Activated CD8-positive, alpha-beta memory T cell treated with anti-CD3 and anti-CD28 coated beads, Interleukin-2, amount 50 U/mL, for 24 hours (primary cell): ENCODE results near the gene RASA3.
"Not testable (repeated sequence)": the region's sequence is repeated elsewhere in the genome, so short reads cannot be mapped to it uniquely, and the experiment has no call there.

ENCODE experiments used
- DNase-seq: peaks from one replicate; pipeline ENCODE4 v3.0.0-alpha.2; 2020; ENCODE audit errors: extremely low read depth

RASA3 gene

DNA sequence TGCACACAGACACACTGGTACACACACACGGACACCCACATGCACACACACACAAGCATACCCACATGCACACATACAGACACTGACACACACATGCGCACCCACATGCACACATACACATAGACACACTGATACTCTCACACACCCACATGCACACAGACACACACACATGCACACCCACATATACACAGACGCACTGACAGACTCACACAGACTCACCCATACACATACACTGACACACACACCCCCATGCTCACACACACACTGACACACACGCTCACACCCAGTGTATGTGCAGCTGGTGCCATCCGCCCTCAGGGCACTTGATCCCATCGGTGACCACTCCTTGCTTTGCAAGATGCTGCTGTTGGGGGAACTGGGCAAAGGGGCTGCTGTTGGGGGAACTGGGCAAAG is 9.7 kb upstream of the RASA3 start:
- no peak for DNase-seq

DNA sequence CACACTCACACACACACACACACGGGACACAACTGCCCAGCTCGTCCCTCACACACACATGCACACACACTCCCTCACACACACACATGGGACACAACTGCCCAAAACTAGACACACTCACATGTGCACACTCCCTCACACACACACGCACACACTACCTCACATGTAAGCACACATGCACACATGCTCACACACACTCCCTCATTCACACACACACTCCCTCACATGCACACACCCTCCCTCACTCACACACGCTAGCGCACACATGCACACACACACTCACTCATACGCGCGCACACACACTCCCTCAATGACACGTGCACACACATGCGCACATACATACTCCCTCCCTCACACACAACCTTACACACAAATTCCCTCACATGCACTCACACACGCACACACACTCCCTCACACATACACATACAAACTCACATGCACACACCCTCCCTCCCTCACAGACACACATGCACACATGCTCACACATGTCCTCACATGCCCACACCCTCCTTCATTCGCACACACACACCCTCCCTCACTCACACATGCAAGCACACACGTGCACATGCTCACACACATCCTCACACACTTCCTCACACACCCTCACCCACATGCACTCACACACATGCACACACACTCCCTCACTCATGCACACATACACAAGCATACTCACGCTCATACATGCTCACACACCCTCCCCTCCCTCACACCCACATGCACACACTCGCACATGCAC is 9.0 kb upstream of the RASA3 start:
- no peak for DNase-seq

DNA sequence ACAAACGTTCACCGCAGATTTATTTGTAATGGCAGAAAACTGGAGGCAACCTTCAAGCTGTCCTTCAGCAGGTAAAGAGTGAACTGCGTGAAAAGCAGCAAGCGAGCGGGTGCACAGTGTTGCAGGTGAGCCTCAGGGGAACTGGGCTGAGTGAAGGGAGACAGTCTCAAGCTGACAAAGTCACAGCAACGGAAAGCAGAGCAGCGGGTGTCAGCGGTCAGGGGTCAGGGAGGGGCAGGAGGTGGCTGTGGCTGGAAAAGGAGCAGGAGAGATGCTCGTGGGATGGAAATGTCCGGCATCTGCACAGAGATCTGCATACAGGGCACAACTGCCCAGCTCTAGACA is 8.5 kb upstream of the RASA3 start:
- DNase-seq: no peak

DNA sequence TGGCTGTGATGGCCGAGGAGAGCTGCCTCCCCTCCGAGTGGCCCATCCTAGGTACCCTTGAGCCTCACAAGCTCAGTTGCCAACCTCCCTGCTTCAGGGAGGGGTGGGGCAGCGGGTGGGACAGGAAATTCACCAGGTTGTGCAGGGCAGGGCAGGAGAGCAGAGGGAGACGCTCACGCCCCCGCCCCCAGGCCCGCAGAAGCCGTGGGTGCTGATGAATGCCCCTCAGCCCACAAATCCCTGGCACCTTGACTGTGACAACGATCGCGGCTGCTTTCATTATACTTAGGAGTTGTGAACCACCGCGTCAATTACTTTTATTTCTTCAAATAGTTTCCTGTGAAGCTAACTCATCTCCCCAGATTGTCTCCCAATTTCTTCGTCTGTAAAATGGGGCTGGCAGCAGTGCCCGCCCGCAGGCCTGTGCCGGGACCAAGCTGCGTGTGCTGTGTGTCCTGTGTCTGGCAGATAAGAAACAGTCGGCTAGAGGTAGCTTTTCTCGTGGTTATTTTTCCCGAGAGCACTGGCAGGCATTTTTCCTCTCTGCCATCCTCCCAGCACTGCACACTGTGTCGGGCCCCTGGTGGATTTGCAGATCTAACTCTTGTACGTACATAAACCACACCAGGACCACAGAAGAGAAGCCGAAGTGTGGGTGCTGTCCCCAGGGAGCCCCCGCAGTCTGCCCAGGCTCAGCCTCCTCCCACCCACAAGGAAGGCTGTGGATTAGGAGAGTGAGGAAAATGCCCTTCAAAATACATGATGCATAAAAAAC is 7.9 kb upstream of the RASA3 start:
- DNase-seq: no peak

DNA sequence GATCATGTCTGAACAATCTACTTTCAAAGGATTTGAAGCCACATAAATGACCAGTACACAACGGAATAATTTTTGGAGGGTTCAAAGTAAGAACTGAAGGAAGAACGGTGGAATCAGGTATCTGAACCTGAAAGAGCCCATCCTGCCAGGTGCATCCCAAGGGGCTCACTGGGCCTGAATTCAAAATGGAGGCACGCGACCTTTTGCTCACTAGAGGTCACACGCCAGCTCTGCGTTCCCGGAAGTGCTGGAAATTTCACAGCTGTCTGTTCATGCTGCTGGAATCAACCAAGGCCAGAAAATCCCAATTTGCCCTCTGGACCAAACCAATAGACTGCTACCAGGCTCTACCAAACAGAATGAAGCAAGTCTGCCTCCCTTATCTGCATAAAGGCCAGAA is 4.2 kb upstream of the RASA3 start:
- no peak for DNase-seq

DNA sequence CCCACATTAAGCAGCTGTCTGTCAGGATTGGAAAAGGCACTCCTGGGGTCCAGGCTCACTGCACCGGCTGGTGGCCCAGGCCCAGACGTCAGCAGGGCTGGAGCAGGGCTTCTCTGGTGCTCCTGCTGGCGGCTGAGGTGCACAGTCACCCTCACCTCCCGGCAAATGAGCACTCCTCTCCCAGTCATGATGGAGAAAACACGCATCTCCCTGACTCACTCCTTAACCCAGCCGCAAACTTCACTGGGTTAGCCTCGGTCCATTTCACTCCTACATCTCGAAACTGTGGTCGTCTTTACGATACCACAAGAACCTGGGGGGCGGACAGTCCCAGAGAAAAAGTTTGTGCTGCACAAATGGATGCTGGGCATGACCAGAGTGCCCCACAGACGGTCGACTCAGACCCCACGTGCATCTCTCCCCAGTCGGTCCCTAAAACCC is 3.3 kb upstream of the RASA3 start:
- no peak for DNase-seq

DNA sequence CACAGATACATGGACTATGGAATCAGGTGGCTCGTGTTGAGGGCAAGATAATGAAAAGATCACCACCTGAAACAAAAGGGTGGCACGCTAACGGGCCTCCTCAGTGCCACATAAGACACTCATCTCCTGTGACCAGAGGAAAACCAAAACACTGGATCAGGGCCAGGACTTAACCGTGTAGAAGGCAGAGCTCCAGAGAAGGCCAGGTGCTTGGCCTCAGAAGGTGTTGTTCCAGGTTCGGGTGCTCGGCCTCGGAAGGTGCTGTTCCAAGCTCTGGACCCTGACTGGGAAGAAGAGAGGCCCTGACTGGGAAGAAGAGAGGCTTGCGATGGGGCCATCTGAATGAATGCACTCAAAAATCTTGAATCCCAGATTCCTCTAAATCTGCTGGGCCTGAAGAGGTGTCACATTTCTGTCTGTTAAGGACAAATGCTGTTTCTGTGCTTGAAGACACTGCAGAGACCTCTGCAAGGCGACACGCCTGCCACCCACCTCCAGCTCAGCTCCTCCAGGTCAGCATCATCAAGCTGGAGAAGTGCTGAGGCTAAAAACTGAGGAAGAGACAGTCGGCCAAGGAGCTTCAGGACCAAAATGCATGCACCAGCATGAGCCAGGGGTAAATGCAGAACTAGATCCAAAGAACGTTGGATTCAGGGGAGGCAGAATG is 2.7 kb upstream of the RASA3 start:
- no peak for DNase-seq

DNA sequence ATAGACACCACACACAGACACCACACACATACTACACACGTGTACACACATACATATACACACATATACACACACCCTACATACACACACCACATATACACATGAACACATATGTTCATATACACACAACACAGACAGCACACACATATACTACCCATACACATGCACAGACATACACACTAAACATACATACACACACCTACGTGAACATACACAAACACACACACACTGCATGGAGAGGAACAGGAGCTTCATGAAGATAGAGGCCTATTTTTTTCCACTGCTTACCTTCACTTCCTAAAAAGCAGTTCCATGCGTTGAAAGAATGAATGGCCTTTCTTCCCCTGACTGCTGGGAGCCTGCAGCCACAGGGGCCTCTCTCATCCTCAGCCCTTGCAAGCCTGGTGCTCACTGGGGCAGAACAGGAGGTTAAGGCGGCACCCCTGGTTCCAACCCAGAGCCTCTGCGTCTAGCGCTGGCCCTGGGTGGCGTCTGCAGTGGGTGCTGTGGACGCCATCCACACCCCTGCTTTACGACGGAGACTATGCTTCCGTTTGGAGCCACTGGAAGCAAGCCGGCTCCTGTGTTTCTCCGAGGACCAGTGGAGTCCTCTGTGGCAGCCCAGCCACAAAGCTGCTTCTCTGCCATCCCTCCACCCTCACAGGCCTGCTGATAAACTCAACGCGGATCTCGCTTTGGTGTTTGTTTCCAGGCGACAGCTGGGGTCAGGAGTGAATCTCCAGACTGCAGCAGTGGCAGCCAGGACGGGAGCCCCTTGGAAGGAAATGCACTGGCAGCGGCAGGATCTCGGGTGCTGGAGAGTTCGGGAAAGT is 1.9 kb upstream of the RASA3 start:
- DNase-seq: no peak

DNA sequence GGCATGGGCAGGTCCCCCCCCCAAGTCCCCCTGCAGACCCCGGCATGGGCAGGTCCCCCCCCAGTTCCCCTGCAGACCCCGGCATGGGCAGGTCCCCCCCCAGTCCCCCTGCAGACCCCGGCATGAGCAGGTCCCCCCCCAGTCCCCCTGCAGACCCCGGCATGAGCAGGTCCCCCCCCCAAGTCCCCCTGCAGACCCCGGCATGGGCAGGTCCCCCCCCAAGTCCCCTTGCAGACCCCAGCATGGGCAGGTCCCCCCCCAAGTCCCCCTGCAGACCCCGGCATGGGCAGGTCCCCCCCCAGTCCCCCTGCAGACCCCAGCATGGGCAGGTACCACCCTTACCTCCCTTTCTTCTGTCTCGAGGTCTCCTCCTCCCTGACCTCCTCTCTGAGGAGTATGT is 1.1 kb upstream of the RASA3 start:
- not testable (repeated sequence) for DNase-seq

DNA sequence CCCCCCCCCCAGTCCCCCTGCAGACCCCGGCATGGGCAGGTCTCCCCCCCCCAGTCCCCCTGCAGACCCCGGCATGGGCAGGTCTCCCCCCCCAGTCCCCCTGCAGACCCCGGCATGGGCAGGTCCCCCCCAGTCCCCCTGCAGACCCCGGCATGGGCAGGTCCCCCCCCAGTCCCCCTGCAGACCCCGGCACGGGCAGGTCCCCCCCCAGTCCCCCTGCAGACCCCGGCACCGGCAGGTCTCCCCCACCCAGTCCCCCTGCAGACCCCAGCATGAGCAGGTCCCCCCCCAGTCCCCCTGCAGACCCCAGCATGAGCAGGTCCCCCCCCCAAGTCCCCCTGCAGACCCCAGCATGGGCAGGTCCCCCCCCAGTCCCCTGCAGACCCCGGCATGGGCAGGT is 703 bp upstream of the RASA3 start:
- not testable (repeated sequence) for DNase-seq

DNA sequence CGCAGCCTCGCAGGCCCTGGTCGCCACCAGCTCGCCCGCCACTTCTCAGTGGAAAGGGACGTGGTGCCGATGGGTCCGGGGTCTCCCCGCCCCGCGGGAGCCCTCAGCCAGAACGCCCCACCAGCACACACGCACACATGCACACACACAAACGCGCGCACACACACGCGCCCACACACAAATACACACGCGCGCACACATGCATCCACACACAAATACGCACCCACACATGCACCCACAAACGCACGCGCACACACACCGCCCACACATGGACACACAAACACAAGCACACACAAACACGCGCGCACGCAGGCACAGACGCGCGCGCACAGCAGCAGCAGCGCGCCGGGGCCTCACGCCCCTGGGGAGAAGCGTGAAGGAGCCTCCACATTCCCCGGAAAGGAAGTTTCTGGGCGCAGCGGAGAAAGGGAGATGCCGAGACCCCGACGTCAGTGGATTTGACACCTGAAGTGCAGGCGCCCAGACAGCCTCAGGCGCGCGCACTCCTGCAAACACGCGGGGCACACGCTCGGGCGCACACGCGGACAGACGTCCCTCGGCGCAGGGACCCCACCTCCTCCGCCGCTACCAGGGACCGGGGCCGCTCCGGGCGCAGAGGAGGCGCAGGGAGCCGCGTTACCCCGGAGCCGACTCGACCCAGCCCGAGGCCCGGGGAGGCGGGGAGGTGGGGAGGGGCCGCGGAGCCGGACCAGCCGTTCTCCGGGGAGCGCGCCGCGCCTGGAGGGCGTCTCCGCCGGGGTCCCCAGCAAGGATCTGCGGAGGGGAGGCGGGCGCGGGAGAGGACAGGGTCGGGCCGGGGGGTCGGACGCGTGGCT is 622 bp downstream of the RASA3 start:
- DNase-seq: no peak

DNA sequence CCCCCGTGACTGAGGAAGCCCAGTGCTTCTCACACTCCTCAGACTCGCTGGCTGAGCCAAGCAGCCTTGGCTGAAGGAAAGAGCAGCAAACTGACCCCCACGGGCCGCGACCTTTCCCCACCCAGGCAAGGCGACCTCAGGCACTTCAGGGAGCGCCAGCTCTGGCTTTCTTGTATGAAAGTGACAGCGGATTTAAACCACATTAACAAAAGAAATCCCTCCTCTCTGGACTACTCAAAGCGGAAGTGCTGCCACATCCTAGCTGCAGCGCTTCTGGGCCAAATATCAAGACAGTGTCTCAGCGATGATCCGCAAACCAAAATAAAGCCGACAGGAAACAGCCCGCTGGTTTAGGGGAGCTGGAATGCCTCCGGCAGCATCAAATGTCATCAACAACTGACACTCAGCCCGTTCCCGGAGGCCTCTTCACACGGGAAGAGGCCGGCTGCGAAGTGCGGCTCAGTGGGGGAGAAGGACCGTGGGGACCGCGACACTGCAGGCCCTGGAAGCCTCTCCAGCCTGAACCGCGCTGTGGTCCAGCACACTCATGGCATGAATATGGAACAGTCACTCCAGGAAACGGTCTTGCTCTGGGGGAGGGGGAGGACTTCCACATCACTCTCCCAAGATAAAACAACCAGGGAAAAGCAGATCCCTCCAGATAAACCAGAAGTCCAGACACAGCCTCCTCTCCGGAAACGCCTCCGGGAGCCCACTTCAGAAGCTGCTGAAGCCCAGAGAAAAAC is 1.4 kb downstream of the RASA3 start:
- DNase-seq: no peak

DNA sequence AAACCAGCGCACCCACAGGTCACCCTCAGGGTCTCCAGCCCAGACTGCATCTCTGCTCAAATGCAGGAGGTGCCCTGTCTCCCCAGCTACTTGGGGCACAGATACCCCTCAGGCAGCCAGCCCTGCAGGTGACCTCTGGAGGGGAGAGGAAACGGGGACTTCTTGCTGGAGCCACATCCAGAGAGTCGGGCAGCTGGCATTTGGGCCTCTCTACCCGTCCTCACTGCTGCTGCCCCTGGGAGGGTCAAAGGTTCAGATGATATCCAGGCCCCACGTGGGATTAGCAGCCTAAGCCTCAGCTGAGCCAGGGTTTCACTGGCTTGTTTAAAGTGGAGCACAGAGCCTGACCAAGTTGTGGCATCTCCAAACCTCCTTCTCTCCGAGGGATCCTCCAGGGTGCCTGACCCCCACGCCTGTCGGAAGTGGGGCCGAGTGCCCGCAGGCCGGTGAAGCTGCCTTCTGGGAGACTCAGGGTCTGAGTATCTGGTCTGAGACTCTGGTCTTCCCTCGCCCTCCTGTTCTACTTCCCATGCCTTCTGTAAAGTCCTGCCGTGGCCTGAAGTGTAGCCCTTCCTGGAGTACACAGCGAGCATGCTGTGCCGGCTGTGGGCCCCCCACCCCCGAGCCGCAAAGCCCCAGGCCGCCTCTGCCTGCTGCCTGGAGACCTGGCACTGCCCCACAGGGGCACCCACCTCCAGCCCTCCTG is 2.1 kb downstream of the RASA3 start:
- DNase-seq: no peak

DNA sequence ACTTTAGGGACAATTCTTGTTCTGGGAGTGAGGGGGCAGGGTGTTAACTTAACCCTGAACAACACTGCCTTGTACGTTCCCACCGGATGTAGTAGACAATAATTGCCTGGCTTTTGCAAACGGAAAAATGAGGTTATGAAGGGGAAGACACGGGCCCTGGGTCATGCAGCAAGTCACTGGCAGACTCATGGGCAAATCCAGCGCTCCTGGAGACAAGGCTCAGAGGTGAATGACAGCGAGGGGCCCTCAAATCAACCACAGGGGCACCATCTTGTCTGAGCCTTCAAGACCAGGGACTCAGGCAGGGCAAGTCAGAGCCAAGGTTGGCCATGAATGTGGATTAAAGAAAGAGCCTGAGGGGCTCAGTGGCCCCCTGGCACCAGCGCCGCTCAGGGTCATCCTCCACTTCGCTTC is 2.8 kb downstream of the RASA3 start:
- DNase-seq: no peak

DNA sequence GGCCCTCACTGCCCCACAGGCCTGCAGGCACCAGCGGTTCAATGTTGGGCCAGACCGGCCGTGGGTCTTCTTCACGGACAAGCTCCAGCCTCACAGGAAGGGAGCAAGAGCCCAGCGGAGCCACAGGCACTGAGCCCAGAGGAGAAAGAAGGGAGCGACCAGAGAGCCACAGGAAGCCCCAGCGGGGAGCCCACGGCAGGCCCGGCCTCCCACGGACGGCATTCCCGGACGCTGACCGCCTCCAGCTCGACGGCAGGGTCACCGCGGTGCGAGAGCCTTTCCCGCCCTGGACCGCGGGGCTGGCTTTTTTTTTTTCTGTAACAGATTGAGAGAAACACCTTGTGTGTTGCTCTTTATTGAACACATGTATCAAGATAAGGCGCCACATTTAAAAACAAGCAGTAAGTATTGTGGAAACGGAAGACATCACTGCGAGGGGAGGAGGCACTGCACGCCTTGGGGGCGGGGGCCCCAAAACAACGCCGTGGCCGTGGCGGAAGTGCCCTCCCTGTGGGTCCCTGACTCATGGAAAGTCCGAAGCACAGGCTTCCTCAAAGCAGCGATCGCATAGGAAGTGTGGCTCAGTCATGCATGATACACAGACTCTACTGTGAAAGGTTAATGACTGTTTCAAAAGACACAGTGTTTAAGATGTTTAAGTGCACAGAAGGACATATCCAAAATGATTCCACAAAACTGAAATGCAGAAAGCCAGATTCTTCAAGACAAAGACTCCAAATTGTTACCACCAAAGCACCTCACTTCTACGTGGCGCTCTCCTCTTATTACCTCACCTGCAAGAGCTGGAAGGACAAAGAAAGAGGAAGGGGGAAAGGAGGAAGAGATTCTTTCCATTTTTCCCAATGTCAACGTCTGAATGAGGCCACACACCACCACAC is 3.5 kb downstream of the RASA3 start:
- DNase-seq: peak; percentile 87

DNA sequence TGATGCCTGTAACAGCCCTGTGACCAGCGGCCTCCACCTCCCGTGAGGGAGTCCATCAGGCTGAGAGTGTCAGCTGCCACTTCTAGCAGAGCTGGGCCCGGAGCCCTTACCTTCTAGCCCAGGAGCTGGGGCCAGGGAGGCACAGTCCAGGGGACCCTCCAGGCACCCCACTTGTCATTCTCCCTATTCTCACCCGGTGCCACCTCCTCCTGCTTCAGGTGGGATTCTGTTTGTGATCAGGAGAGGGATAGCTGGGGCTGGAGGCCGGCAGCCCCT is 4.1 kb downstream of the RASA3 start:
- DNase-seq: no peak

DNA sequence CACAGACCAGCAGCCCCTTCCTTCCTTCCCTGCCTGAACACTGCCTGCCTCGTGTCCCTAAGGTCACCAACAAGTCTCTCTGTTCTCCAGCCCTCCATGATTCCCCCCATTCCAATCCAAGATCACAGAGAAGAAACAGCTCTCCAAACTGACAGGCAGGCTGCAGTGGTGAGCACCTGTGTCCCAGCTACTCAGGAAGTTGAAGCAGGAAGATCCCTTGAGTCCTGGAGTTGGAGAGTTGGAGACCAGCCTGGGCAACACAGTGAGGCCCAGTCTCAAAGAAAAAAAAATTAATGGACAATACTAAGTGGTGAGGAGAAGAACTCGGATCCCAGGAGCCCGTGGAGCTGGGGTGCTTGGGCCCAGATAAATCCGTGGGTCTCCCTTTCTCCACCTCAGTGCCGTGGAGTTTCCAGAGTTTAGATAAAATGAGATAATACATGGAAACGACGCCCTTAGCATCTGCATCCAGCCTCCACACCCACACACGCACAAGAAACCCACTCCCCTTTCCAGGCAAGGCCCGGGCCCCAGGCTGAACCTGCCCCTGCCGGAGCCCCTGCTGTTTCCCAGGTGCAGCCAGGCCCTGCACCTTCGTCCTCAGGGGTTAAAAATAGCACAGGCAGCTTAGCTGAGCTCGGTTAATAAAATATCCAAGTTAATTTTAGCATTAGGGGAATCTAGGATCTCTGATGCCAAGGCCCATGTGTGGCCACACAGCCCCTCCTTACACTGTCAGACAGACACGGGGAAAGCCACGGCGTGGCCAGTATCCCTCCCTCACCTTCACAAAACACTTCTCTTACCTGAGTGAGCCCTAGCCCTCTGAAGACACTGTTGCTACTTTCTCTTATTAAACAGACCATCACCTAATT is 4.7 kb downstream of the RASA3 start:
- no peak for DNase-seq
